GM19351 (cell line): Measurements from ENCODE around the gene EFEMP1.

Source experiments
- ATAC-seq: cut with Tn5 transposase; IDR thresholded peaks from one replicate; pipeline ENCODE4 v1.9.1; 2021; ENCODE audit warnings: mild to moderate bottlenecking, moderate library complexity; ENCODE audit not compliant: unreplicated experiment

Gene EFEMP1

DNA sequence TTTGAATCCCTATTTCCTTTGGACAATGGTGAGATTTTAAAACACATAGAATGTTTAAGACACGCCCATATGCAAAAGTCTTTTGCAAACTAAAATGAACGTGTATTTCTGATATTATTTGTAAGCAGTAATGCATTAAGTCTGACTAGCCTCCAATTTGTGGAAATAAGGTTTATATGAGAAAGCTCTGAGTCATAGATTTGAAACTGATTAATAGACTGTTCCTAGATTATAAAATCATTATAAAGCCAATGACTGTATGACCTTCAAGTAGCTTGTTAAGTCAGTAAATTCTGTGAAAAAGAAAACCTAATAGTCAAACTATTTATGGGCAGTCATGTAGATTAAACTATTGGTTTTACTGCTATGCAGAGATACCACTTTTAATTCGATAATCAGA, 12.8 kb upstream of the EFEMP1 start:
- ATAC-seq = no peak

GRCh38 chr2:55934337-55934736, 10.8 kb upstream of the EFEMP1 start:
- ATAC-seq = peak; percentile 60

DNA sequence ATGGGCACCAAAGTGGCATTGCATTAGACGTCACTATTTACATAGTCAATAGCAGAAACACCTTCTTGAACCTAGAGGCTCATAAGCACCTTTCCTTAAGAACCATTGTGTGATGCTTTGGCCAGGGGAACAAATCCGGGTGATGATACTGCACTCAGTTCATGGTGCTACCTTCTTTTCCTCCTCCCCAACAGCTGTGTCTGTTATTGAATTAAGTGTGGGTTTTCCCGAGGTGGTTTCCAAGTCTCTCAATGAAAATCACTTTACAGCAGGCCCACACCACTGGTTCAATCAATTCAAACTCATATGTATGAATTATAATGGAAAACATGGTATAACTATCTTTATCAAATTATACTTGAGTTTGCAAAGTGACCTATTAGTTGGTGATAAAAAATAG, 9.3 kb upstream of the EFEMP1 start:
- no peak for ATAC-seq

GRCh38 chr2:55931281-55931680, 7.7 kb upstream of the EFEMP1 start:
- no peak for ATAC-seq

DNA sequence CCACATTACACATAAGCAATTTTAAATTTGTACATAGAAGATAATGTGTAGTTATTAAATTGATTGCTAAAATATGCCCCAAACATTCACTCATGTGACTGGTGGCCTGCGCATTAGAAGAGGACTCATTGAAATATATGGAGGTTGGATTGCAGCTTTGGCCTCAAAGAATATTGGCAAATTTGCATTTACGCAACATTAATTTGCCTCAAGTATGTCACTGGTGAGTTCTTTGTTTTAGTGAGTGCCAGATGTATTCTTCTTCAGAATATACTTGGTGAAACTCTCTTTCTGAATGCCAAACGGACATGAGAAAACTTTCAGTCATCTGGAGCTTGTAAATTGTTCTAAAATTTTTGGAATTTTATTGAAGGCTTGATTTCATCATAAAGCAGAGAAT, 5.9 kb upstream of the EFEMP1 start:
- no peak for ATAC-seq

- ATAC-seq = no peak
Observed at GRCh38 chr2:55926974-55927373, 3.4 kb upstream of the EFEMP1 start.

- ATAC-seq = no peak
Observed at GRCh38 chr2:55926246-55926645, 2.7 kb upstream of the EFEMP1 start.

DNA sequence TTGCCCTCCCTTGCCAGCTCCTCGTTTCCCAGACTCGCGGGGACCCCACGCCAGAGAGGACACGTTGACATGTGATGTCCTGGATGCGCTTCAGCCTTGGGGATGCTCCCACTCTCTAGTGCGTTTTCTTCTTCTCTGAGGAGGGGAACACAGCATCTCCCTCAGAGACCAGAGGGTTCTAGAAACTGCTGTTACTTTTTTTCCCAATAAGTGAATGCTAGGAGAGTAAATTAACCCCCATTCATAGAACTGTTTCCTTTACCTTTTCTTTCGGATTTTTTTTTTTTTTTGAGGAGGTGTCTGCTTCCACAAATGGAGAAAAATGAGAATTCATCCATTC, 370 bp upstream of the EFEMP1 start:
- no peak for ATAC-seq

DNA sequence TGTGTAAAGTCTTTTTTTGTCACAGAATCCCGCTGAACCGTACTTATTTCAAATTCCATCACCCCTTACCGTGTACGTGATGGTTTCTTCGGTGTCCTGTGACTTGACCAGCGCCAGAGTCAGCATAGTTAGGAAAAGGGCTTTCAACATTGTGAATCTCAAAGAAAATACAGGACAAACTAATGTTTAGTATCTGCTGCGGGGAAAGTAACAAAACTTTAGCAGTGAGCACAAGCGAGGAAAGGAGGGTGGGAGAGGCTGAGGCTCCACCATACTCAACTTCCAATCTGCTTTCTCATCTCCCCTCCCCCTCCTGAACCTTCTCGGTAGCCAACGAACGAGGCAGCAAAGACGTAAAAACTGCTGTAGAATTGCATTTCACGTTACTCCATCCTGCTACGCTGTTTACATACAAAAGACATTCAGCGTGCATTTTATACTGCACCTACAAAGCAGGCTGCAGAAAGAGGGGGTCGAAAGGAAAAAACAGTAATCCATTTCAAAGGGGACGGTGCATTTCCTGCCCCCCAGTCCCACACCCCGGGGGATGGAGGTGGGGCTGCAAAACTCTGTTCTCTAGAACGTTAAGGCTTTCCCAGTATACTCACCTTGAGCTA, 1.2 kb downstream of the EFEMP1 start:
- no peak for ATAC-seq

DNA sequence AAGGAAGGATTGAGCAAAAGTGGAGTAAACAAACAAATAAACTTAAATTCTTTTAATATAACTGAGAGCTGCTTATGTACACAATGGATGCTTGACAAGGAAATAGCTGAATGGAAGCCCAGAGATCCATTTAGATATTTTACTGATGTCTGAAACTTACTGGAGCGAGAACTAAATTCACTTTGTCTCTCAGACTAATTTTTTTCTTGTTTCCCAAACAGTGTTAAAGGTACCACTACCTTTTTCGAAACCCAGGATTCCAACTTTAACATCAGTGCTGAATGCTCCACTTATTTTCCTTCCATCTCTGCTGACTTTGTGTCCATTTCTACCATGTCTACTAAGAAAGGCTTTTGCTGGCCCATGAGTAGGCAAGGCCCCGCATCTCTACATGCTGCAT, 4.0 kb downstream of the EFEMP1 start:
- no peak for ATAC-seq

DNA sequence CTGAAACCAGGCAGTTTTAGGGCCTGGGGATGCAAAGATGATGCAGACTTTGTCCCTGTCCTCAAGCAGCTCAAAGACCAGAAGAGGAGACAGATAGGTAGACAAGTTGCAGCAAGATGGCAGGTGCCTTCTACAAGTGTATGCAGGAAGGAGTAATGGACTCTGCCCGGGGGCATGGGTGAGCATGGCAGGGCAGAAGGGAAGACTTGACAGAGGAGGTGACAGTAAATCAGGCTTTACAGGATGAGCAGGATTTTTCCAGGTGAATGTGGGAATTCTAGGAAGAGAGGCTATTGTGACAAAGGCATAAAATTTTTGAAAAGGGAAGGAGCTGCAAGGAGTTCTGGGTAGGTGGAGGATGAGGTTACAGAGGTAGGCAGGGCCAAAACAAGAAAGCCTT, 4.7 kb downstream of the EFEMP1 start:
- ATAC-seq = no peak

- ATAC-seq = no peak
Observed at GRCh38 chr2:55917713-55918390, 5.7 kb downstream of the EFEMP1 start.

GRCh38 chr2:55917117-55917516, 6.5 kb downstream of the EFEMP1 start:
- ATAC-seq = peak; percentile 89

DNA sequence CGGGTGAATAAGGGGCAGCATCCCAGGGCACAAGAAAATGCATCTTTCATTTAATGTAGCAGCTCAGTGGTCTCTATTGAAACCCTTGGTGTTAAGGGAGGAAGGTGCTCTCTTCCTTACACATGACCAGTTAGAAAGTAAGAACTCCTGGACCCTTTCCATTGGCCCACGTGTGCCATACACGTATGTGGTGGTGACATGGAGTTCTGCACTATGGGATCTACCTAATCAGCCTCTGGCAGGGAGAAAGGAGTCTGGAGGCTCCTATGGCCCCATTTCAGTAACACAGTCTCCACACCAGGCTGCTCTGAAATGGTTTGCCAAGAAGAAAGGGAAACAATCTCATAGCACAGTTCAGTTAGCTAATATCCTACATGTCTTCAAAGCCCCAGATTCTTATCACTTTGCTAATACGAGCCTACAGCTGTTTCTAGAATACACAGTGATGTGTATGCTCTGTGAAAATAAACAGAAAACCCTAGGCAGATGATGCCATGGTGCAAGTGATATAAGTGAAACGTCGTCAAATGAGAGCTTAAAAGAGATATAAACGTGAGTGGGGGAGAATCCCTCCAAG, 7.0 kb downstream of the EFEMP1 start:
- no peak for ATAC-seq

GRCh38 chr2:55914786-55915185, 8.8 kb downstream of the EFEMP1 start:
- no peak for ATAC-seq

DNA sequence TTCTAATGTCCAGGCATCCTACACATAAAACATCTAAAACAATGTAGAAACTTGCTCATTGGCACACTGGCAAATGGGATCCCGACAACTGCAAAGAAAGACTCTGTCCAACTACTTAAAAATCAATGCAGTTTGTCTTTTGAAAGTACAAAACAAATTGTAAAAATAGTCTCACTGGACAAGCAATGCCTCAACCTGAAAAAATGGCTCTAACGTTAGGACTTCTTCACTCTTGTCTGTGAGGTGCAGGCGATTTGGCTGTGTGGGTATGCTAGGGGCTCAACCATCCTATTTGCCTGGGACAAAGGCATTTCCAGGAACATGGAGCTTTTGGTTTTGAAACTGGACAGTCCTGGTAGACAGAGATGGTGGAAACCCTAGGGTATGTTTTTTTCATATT, 10.7 kb downstream of the EFEMP1 start:
- no peak for ATAC-seq

DNA sequence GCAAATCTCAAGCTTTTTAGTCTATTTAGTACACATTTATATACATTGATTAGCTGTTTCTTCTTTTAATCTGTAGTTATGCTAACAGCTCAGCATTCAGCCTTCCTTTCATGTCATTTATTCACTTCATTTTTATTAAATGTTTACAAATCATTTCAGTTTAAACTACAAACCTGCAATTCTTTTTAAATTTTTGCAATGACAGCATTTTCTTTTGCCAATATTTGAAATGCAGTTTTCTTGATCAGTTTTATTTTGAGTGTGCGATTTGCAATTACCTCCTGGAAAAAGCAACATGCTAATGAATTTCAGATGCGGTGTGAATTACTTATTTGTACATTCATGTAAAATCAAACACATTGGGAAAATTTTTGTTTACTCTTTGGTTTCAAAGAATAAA, 13.5 kb downstream of the EFEMP1 start:
- ATAC-seq = no peak

- ATAC-seq = no peak
Observed at GRCh38 chr2:55907686-55908085, 15.9 kb downstream of the EFEMP1 start.

GRCh38 chr2:55906993-55907392, 16.6 kb downstream of the EFEMP1 start:
- ATAC-seq = no peak

- no peak for ATAC-seq
Observed at GRCh38 chr2:55903727-55904126, 19.9 kb downstream of the EFEMP1 start.

DNA sequence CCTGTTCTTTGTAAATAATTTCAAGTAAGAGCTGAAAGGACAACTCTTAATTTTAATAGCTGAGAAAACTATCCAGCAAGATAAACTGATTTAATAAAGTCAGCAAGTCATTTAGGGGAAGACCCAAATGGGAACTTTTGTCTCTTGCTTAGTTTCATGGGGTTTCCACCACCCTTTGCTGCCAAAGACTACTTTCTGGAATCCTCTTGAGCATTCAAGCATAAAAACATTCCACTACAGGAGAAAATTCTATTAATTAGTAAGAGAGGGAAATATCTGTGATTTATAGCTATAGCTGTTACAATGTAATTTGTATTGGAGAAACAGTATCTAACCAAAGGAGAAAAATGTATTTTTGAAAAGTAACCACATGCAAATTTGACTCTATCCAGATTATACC, 20.6 kb downstream of the EFEMP1 start:
- no peak for ATAC-seq

- no peak for ATAC-seq
Observed at GRCh38 chr2:55902429-55902828, 21.2 kb downstream of the EFEMP1 start.

- ATAC-seq = no peak
Observed at GRCh38 chr2:55901941-55902340, 21.6 kb downstream of the EFEMP1 start.
